Prostate gland (tissue), 2 donors: ENCODE results near the gene FGF19.

ENCODE experiments used
- POLR2AphosphoS5 ChIP-seq: sonication (generic); formaldehyde crosslinking; IDR thresholded peaks from one replicate; pipeline ENCODE4 v1.6.1; 2017; ENCODE audit warnings: antibody characterized with exemption
- TF ChIP-seq, protein P1 (sequence below), 4 experiments: fragments of 200-600 bp in 2 of 4; fragments of 450-650 bp in 2 of 4; sonication (generic) in 2 of 4; IDR thresholded peaks; 1 replicate in 3 of 4; 2 replicates in 1 of 4; pipeline ENCODE4 v1.5.1; 2016 to 2019; ENCODE audit warnings: antibody characterized with exemption in 4 of 4, mild to moderate bottlenecking in 2 of 4, moderate library complexity in 2 of 4

DNA sequence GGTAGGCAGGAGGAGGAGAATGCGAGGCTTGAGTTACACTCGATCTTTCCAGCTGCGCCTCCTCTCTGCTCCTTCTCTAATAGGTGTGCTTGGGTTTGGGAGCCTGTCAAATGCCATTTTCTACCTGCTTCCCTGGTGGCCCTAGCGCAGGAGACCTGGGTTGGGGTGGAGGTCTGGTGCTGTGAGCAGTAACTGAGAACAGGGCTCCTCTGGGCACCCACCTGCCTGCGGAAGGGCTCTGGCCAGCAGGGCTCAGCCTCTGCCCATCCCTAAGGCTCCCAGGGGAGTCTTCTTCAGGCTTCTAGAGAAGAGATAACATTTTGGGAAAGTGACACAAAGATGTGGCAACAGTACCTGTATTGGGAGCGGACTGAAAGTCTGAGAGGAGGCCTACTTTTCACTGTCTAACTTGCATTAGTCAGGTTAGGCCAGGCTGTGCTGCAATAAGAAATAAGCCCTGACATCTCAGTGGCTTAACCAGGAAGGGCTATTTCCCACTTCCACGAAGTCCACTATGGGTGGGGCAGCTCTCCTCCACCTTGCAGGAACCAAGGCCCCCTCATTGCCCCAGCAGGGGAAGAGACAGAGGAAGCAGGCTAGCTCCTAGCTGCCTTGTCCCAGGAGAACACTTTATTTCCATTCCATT, 21.0 kb downstream of the FGF19 start:
- TF ChIP-seq, protein P1, sequence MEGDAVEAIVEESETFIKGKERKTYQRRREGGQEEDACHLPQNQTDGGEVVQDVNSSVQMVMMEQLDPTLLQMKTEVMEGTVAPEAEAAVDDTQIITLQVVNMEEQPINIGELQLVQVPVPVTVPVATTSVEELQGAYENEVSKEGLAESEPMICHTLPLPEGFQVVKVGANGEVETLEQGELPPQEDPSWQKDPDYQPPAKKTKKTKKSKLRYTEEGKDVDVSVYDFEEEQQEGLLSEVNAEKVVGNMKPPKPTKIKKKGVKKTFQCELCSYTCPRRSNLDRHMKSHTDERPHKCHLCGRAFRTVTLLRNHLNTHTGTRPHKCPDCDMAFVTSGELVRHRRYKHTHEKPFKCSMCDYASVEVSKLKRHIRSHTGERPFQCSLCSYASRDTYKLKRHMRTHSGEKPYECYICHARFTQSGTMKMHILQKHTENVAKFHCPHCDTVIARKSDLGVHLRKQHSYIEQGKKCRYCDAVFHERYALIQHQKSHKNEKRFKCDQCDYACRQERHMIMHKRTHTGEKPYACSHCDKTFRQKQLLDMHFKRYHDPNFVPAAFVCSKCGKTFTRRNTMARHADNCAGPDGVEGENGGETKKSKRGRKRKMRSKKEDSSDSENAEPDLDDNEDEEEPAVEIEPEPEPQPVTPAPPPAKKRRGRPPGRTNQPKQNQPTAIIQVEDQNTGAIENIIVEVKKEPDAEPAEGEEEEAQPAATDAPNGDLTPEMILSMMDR (IDR thresholded peaks at IDR 0.05) = no peak
- TF ChIP-seq POLR2AphosphoS5 = no peak
